Measurements from ENCODE around the gene MCC.

MCC gene

DNA sequence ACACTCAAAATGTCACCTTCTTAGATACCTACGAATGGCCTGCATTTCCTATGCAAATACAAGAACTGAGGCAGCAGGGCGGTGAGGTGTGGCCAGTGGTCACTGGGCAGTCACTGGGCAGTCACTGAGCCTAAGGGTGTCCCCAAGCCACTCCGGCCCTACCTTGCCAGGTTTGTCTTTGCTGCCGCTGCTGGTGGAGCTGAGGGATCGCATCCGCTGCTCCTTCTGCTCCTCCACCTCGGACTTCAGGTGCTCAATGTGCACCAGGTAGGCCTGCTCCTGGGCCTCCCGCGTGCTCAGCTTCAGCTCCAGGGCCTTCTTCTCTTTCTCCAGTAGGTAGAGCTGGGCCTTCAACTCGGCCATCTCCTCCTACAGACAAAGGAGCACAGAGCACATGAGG is 439.3 kb downstream of the MCC start:
- TF ChIP-seq, protein P1, sequence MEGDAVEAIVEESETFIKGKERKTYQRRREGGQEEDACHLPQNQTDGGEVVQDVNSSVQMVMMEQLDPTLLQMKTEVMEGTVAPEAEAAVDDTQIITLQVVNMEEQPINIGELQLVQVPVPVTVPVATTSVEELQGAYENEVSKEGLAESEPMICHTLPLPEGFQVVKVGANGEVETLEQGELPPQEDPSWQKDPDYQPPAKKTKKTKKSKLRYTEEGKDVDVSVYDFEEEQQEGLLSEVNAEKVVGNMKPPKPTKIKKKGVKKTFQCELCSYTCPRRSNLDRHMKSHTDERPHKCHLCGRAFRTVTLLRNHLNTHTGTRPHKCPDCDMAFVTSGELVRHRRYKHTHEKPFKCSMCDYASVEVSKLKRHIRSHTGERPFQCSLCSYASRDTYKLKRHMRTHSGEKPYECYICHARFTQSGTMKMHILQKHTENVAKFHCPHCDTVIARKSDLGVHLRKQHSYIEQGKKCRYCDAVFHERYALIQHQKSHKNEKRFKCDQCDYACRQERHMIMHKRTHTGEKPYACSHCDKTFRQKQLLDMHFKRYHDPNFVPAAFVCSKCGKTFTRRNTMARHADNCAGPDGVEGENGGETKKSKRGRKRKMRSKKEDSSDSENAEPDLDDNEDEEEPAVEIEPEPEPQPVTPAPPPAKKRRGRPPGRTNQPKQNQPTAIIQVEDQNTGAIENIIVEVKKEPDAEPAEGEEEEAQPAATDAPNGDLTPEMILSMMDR (IDR thresholded peaks at IDR 0.05; ENCODE audit: insufficient read depth, low read length, missing control alignments), result no peak
- no peak for DNase-seq (ENCODE audit: low read depth, low spot score)
- ChIA-PET POLR2A (no interaction called here), CTCF (no interaction called here)
- H3K4me3 ChIP-seq (ENCODE audit: low read depth, low read length), result no peak overlapping the region

DNA sequence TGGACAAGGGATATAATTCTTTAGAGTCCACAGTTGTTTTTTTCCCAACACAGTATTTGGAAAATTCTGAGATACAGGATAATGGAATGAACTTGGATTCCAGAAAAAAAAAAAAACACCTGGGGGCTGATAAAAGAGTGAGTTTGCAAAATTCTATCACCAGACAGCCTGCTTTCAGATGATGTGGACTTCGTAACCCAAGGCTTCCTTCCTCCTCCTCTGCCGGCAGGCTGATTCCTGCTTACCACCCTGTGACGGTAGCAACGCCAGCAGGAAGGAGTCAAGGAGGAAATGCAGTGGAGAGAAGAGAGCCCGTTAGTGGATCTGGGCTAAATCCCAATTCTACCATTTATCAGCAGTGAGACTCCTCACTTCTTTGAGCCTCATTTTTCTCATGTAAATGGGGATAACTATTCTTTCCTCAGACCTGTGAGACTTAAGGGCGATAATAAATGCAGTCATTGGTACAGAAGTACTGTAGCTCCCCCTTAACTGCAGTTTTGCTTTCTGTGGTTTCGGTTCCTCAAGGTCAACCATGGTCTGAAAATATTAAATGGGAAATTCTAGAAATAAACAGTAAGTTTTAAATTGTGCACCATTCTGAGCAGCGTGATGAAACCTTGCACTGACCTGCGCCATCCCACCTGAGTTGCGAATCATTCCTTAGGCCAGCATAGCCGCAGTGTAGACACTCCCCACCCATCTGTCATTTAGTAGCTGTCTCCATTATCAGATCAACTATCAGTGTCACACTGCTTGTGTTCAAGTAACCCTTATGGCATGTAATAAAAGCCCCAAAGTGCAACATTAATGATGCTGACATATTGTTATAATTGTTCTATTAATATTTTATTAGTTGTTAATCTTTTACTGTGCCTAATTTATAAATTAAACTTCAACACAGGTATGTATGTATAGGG is 440.3 kb downstream of the MCC start:
- ChIA-PET POLR2A (no interaction called here), CTCF (interaction anchor here (1.1 kb wide), 1 partner anchor 14 kb away, joined by 3 read pairs; no protein-coding TSS in a partner anchor)
- TF ChIP-seq, protein P1 (IDR thresholded peaks at IDR 0.05; ENCODE audit: insufficient read depth, low read length, missing control alignments), result no peak
- no peak overlapping the region for H3K4me3 ChIP-seq (ENCODE audit: low read depth, low read length)
- DNase-seq (ENCODE audit: low read depth, low spot score), result no peak

DNA sequence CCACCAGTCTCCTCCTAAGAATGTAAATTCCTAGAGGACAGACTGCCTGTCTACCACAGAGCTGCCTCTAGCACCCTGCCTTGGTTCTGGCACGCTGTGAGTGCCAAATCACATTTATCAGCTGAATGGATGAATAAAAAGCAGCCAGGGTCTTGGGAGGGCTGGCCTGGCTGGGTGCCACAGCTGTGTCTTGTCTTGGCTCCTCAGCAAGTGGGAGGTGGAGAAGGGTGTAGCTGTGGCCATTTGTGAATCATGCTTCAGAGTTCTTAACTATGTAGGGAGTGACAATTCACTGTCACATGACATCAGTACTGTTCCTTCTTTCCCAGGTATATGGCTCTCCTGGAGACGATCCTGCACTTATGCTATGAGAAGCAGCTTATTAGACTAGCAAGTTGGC is 441.0 kb downstream of the MCC start:
- DNase-seq (ENCODE audit: low read depth, low spot score), result no peak
- H3K4me3 ChIP-seq (ENCODE audit: low read depth, low read length), result no peak overlapping the region
- POLR2A ChIA-PET, result interaction anchor here (1.1 kb wide), 1 partner anchor 12 kb away, joined by 3 read pairs; no protein-coding TSS in a partner anchor
- CTCF ChIA-PET, result interaction anchor here (1.1 kb wide), 1 partner anchor 14 kb away, joined by 3 read pairs; no protein-coding TSS in a partner anchor
- TF ChIP-seq, protein P1 (IDR thresholded peaks at IDR 0.05; ENCODE audit: insufficient read depth, low read length, missing control alignments), result no peak

DNA sequence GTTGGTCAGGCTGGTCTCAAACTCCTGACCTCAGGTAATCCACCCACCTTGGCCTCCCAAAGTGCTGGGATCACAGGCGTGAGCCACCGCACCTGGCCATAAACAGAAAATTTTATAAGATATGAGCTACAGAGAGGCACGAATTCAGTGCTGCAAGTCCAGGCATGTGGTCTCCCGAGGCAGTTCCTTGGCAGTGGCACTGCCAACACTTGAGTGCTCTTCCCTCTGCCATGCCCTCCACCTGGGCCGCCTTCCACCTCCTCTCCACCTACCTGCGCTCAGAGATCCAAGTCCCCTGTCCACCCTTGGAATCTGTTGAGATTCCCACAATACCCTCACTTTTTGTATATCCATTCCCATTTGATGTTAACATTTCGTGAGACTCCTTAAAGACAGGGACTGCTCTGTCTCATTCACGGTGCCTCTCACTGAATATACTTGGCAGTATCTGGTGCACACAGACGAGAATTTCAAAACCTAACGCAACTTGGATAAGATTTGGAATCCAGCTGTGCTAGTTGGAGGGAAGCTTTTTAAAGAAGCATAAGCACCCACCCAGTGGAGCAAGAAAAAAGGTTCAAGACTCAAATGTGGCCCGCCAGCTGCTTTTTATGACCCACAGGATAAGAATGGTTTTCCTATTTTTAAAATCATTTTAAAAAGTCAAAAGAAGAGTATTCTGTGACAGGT is 443.3 kb downstream of the MCC start:
- ChIA-PET POLR2A (no interaction called here), CTCF (interaction anchor here (1.0 to 1.4 kb wide), 2 partner anchors 49 to 285 kb away, joined by 3 read pairs; no protein-coding TSS in a partner anchor)
- TF ChIP-seq, protein P1 (IDR thresholded peaks at IDR 0.05; ENCODE audit: insufficient read depth, low read length, missing control alignments), result no peak
- DNase-seq (ENCODE audit: low read depth, low spot score), result no peak
- no peak overlapping the region for H3K4me3 ChIP-seq (ENCODE audit: low read depth, low read length)

DNA sequence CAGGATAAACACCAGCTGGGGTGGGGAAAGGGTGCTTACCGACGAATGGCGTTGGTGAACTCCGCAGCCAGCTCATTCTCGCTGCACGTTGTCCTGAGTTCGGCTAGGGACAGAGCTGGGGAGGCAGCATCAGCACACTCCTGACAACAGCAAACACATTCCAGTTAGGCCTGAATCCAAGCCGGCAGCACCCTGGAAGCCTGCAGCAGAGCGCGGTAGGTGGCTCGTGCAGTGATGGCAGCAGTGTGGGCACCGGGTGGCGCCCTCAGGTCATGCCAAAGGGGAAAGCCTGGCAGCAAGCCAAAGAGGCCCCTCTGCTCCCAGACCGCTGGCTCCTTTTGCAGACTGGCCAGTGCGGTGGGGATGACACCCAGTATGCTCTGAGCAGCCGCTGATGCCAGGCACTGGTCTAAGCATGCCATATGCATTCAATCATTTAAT is 444.7 kb downstream of the MCC start:
- no peak for DNase-seq (ENCODE audit: low read depth, low spot score)
- H3K4me3 ChIP-seq (ENCODE audit: low read depth, low read length), result no peak overlapping the region
- ChIA-PET CTCF (no interaction called here), POLR2A (no interaction called here)
- TF ChIP-seq, protein P1 (IDR thresholded peaks at IDR 0.05; ENCODE audit: insufficient read depth, low read length, missing control alignments), result peak; percentile 21
